Effector memory CD4-positive, alpha-beta T cell (primary cell): ENCODE data around the gene SORCS1.
"Not testable (repeated sequence)": the region's sequence is repeated elsewhere in the genome, so short reads cannot be mapped to it uniquely, and the experiment has no call there.

Experiments
- DNase-seq, 3 donors: peaks; one replicate each; pipeline ENCODE4 v3.0.0-alpha.2; 2020
- H3K27ac ChIP-seq: 2 replicates; pipeline ENCODE4 v1.7.0; 2013; ENCODE audit warnings: mild to moderate bottlenecking, low read length, moderate library complexity; ENCODE audit not compliant: insufficient read depth, poor library complexity, severe bottlenecking
- H3K27me3 ChIP-seq: replicated peaks from 2 replicates; pipeline ENCODE4 v1.7.0; 2013; ENCODE audit warnings: mild to moderate bottlenecking, low read length; ENCODE audit not compliant: insufficient read depth, control insufficient read depth, poor library complexity, severe bottlenecking
- H3K36me3 ChIP-seq: 2 replicates; pipeline ENCODE4 v1.7.0; 2013; ENCODE audit warnings: mild to moderate bottlenecking, low read length, moderate library complexity; ENCODE audit not compliant: control insufficient read depth, insufficient read depth
- H3K4me1 ChIP-seq: 2 replicates; pipeline ENCODE4 v1.7.0; 2013; ENCODE audit warnings: low read length, mild to moderate bottlenecking; ENCODE audit not compliant: control insufficient read depth, insufficient read depth, poor library complexity, severe bottlenecking
- H3K4me3 ChIP-seq: 2 replicates; pipeline ENCODE4 v1.7.0; 2013; ENCODE audit warnings: low read length, low read depth, mild to moderate bottlenecking; ENCODE audit not compliant: insufficient read depth, poor library complexity, severe bottlenecking
- H3K9me3 ChIP-seq: 2 replicates; pipeline ENCODE4 v1.7.0; 2013; ENCODE audit warnings: mild to moderate bottlenecking, low read length, moderate library complexity; ENCODE audit not compliant: control insufficient read depth

SORCS1 gene

GRCh38 chr10:107028236-107028635, 136.3 kb downstream of the SORCS1 start:
- DNase-seq, result no peak
- H3K27ac ChIP-seq, result no peak overlapping the region
- no peaks in the 10 kb centered on the region for H3K27me3 ChIP-seq
- no peaks in the 10 kb centered on the region for H3K4me1 ChIP-seq
- no peaks in the 10 kb centered on the region for H3K9me3 ChIP-seq
- no peak overlapping the region for H3K4me3 ChIP-seq
- no peaks in the 10 kb centered on the region for H3K36me3 ChIP-seq

DNA sequence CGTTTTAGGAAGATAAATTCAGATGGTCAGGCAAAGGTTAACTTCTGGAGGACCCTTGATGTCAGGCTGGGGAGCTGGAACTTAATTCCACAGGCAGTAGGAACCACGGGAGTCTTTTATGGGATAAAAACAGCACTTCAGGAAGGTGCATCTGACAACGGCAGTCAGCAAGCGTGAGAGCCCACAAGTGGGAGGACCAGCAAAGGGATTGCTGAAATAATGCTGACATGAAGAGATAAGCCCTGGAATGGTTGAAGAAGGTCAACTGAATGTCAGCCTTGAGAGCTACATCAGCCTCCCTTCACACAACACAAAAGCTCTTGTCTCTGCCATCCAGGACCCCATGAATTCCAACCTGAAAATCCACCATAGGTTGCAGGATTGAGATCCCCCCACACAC, 138.8 kb downstream of the SORCS1 start:
- Histone ChIP-seq H3K9me3 (no peaks in the 10 kb centered on the region), H3K27ac (no peak overlapping the region), H3K27me3 (no peaks in the 10 kb centered on the region), H3K36me3 (no peaks in the 10 kb centered on the region), H3K4me3 (no peak overlapping the region), H3K4me1 (no peaks in the 10 kb centered on the region)
- no peak for DNase-seq

DNA sequence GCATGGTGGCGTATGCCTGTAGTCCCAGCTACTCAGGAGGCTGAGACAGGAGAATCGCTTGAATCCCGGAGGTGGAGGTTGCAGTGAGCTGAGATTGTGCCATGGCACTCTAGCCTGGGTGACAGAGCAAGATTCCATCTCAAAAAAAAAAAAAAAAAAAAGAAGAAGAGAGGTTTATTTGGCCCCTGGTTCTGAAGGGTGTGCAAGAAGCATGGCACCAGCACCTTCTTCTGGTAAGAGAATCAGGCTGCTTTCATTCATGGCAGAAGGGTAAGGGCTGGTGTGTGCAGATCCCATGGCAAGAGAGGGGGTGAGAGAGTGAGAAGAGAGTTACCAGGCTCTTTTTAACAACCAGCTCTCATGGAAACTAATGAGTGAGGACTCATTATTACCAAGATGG, 140.5 kb downstream of the SORCS1 start:
- not testable (repeated sequence) for DNase-seq, H3K27ac ChIP-seq, H3K9me3 ChIP-seq, H3K4me1 ChIP-seq, H3K36me3 ChIP-seq, H3K27me3 ChIP-seq, H3K4me3 ChIP-seq

DNA sequence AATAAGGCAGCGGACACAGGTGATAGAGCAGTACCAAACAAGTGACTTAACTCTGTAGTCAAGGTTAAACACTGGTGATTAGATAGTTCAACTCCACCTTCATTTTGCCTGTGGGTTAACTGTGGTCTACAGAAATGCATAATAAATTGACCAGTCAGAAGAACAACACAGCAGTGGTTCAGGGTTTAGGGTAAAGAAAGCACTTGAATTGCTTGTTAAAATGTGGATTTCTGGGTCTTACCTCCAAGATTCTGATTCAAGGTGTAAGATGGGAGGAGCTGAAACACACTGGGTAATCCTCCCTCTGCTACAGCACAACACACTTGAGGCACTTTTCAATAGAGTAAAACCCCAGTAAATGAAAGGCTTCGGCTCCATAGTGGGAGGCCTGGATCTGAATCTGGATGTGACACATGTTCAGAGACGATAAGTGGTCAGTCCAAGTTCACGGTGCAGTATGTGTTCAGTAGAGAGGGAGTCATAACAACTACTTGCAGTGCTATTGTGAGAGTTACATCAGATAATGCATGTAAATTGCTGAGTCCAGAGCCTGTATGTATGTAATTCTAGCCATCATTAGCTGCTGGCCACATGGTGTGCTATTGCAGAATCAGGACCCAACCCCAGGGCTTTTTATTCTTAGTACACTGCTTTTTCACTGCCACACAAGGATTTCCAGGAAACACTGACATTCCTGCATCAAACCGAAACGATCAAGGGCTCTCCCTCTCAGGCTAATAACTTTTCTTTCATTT, 141.7 kb downstream of the SORCS1 start:
- DNase-seq, result no peak
- H3K27ac ChIP-seq, result no peak overlapping the region
- H3K4me1 ChIP-seq, result no peaks in the 10 kb centered on the region
- no peaks in the 10 kb centered on the region for H3K9me3 ChIP-seq
- H3K4me3 ChIP-seq, result no peak overlapping the region
- no peaks in the 10 kb centered on the region for H3K27me3 ChIP-seq
- no peaks in the 10 kb centered on the region for H3K36me3 ChIP-seq

- Histone ChIP-seq H3K4me3 (no peak overlapping the region), H3K4me1 (no peaks in the 10 kb centered on the region), H3K27ac (no peak overlapping the region), H3K36me3 (no peaks in the 10 kb centered on the region), H3K27me3 (no peaks in the 10 kb centered on the region), H3K9me3 (no peaks in the 10 kb centered on the region)
- DNase-seq, result no peak
These were observed 145.4 kb downstream of the SORCS1 start for GRCh38 chr10:107019154-107019553.

DNA sequence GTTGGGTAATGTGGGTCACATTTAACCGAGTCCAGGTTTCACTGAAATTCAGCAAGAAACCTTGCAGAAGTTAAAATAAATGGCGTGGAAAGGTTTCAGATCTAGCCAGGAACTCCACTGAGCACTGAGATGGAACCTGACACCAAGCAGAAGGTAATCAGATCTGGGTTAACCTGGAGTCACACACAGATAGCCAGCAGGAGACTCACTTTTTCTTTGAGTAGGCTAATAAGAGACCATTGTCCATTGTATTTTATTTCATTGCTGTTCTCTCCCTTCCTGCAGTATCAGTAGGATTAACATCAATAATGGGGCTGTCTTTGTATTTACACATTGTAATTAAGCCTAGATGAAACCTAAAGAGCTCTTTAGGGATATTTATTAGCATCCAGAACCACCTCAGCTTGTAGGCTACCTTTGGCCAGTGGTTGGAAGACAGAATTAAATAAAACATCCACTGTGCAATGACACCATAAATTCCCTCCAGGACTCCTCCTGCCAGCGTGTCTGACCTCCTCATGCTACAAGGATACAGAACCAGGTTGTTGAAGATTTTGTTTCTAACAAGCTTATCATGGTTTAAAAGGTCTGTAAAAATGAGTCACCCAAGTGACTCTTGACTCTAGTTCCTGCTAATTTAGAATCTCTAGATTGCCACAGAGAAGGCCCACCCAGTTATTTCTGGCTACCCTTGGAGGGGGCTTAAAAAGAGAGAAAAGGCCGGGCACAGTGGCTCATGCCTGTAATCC, 151.1 kb downstream of the SORCS1 start:
- Histone ChIP-seq H3K9me3 (no peaks in the 10 kb centered on the region), H3K4me3 (no peak overlapping the region), H3K36me3 (no peaks in the 10 kb centered on the region), H3K4me1 (no peaks in the 10 kb centered on the region), H3K27ac (no peak overlapping the region), H3K27me3 (no peaks in the 10 kb centered on the region)
- no peak for DNase-seq

DNA sequence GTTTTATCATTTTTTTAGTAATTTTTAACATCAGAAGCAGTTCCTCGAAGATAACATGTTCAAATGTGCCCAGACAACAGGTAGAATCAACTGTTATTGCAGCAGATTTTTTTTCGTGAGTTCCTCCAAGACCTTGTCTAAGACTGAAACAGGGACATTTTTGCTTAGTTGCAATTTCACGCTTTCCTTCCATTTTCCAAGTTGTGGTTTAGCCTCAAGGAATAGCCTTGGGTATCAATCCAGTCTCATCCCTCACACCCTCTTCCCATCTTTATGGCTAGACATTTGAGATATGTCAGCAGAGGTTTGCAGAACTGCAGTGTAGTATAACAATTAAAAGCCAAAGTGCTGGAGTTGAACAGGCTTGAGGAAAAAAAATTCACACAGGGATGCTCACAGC, 152.5 kb downstream of the SORCS1 start:
- no peak for DNase-seq
- Histone ChIP-seq H3K4me1 (no peaks in the 10 kb centered on the region), H3K27me3 (no peaks in the 10 kb centered on the region), H3K36me3 (no peaks in the 10 kb centered on the region), H3K4me3 (no peak overlapping the region), H3K9me3 (no peaks in the 10 kb centered on the region), H3K27ac (no peak overlapping the region)

DNA sequence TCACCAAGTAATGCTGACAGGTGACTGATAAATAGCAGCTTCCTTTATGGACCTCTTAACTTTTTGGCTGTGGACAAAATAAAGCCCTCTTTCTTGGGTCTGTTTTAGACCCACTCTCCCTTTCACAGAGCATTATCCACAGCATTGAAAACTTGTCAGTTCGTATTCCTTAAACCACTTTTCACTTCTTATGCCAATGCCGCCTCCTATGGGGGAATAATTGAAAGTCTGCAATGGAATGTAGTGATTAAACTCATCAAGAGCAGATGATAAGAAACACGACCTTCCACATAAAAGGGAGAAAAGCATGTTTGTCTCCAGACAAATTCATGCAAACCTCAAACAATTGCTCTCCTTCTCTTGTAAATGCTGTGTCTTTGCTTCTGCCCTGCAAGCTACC, 153.4 kb downstream of the SORCS1 start:
- Histone ChIP-seq H3K4me3 (no peak overlapping the region), H3K27ac (no peak overlapping the region), H3K36me3 (no peaks in the 10 kb centered on the region), H3K4me1 (no peaks in the 10 kb centered on the region), H3K27me3 (no peaks in the 10 kb centered on the region), H3K9me3 (no peaks in the 10 kb centered on the region)
- DNase-seq, result no peak

DNA sequence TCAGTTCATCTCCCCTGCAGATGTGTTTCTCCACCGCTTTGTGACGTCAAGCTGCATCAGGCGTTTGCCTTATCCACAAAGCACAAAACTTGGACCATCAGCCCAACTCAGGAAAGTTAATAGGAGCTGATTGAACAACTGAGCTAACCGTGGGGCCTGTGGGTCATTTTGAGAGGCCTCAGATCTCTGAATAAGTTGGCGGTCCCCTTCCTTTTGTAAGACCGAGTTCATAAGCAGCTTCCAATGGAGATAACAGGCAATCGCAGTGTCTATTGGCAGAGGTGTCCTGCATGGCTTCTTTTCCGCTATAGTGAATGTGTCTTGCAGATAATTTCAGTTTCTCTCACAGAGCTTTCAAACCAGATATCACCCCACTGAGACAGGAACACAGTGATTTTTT, 154.0 kb downstream of the SORCS1 start:
- Histone ChIP-seq H3K4me3 (no peak overlapping the region), H3K27me3 (no peaks in the 10 kb centered on the region), H3K36me3 (no peaks in the 10 kb centered on the region), H3K4me1 (no peaks in the 10 kb centered on the region), H3K9me3 (no peaks in the 10 kb centered on the region), H3K27ac (no peak overlapping the region)
- no peak for DNase-seq

GRCh38 chr10:107004362-107004761, 160.1 kb downstream of the SORCS1 start:
- no peak for DNase-seq
- no peaks in the 10 kb centered on the region for H3K9me3 ChIP-seq
- H3K27me3 ChIP-seq, result no peaks in the 10 kb centered on the region
- H3K36me3 ChIP-seq, result no peaks in the 10 kb centered on the region
- H3K27ac ChIP-seq, result no peak overlapping the region
- H3K4me3 ChIP-seq, result no peak overlapping the region
- no peaks in the 10 kb centered on the region for H3K4me1 ChIP-seq
